Gastrocnemius medialis (tissue), 4 donors: ENCODE measurements around the gene NR6A1. TPM values are rescaled to one million over a fixed set of nuclear protein-coding genes. Genes with fewer than 3 reads are reported as not detected.

Experiments used
- ATAC-seq, 2 donors: fragments of 150-250 bp; one replicate each; pipeline ENCODE4 v1.9.1; 2016
- DNase-seq, 2 donors: peaks; one replicate each; pipeline ENCODE4 v3.0.0-alpha.2; 2019
- H3K27ac ChIP-seq, 4 donors: fragments of 200-600 bp; sonication (generic); 1 replicate in 1 of 4; 2 replicates in 3 of 4; pipeline ENCODE4 v1.5.1; 2016 to 2018; ENCODE audit warnings: mild to moderate bottlenecking in 2 of 4, moderate library complexity in 1 of 4
- H3K27me3 ChIP-seq, 3 donors: fragments of 200-600 bp; sonication (generic) in 2 of 3; 1 replicate in 1 of 3; 2 replicates in 2 of 3; pipeline versions ENCODE4 v1.5.1 to v1.6.0; 2016 to 2019; ENCODE audit warnings: mild to moderate bottlenecking in 1 of 3, moderate library complexity in 1 of 3
- H3K36me3 ChIP-seq, 2 donors: fragments of 200-600 bp; sonication (generic) in 1 of 2; one replicate each; pipeline ENCODE4 v1.5.1; 2017 to 2018
- H3K4me1 ChIP-seq, 2 donors: fragments of 200-600 bp; sonication (generic) in 1 of 2; one replicate each; pipeline ENCODE4 v1.5.1; 2016 to 2017; ENCODE audit warnings: mild to moderate bottlenecking in 2 of 2
- H3K4me3 ChIP-seq, 4 donors: fragments of 200-600 bp; sonication (generic) in 3 of 4; 1 replicate in 1 of 4; 2 replicates in 3 of 4; pipeline ENCODE4 v1.5.1; 2016 to 2019; ENCODE audit warnings: mild to moderate bottlenecking in 2 of 4
- H3K9me3 ChIP-seq, 3 donors: fragments of 200-600 bp; sonication (generic) in 2 of 3; 1 replicate in 1 of 3; 2 replicates in 2 of 3; pipeline ENCODE4 v1.5.1; 2016 to 2019
- POLR2A ChIP-seq, 2 donors: fragments of 450-650 bp; IDR thresholded peaks; one replicate each; pipeline ENCODE4 v1.6.1; 2017; ENCODE audit warnings: antibody characterized with exemption in 2 of 2, mild to moderate bottlenecking in 2 of 2, moderate library complexity in 2 of 2
- in situ Hi-C, 4 donors: fragments of 200-750 bp; cut with MboI; loops; one replicate each; pipeline versions ENCODE4 v1.15.0 to v1.8.0; 2017; ENCODE audit warnings: low sequenced_read_pairs in 4 of 4
- intact Hi-C: fragments of 100-400 bp; cut with DNase I; formaldehyde crosslinking; loops from one replicate; pipeline ENCODE4 v1.15.1; 2023; ENCODE audit warnings: low total_unique reads
- total RNA-seq, 4 donors: library from RNA; depleted of rRNA; stranded (reverse); fragments of >200 nt; gene quantifications; one replicate each; pipeline versions ENCODE4 v1.1.0 to v1.2.3, GENCODE V29; 2016
- TF ChIP-seq, protein P1 (sequence below), 5 experiments: fragments of 450-650 bp in 3 of 5; fragments of 200-600 bp in 2 of 5; sonication (generic) in 2 of 5; IDR thresholded peaks in 4 of 5; conservative IDR thresholded peaks in 1 of 5; 1 replicate in 4 of 5; 2 replicates in 1 of 5; pipeline ENCODE4 v1.5.1; 2016 to 2019; ENCODE audit warnings: antibody characterized with exemption in 5 of 5, mild to moderate bottlenecking in 3 of 5, moderate library complexity in 3 of 5

Gene NR6A1
- total RNA-seq, 4 donors from 2014 or later, result 0.58 to 5.6 (median 2.1) TPM

DNA sequence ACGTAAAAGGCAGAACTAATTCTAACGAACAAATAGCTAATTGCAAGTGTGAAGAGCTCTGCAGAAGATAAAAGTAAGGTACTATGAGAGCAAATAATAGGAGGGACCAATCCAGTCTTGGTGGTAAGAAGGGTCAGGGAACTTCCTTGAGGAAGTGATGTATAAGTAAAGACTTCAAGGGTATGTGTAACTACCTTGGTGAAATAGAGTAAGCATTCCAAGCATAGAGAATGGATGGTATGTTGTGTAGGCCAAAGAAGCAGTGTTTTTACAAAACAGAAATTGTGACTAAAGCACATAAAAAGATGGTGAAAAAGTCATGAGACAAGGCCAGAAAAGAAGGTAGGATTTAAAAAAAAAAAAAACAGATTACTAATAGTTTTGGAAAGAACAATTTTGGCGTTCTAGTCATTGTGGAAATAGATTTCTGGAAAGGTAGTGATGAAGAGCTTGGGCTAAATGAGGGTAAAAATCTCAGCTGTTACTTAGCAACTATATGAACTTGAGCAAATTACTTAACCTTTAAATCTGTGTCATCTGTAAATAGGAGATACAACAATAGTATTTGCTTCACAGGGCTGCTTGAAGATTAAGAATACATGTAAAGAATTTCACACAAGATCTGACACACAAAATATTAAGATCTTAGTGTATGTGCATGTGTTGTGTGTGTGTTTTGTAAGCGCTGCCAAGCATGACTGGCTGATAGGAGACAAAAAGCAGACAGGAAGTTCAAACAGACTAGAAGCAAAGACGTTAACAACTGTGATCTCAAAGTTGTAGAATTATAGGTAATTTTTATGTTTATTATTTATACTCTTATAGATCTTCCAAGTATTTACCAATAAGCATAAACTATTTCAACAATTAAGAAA, 73.5 kb downstream of the NR6A1 start:
- H3K9me3 ChIP-seq, result no peaks in the 10 kb centered on the region
- H3K27me3 ChIP-seq, result no peaks in the 10 kb centered on the region
- no peak overlapping the region for H3K27ac ChIP-seq
- H3K36me3 ChIP-seq, result no peaks in the 10 kb centered on the region
- TF ChIP-seq, protein P1, sequence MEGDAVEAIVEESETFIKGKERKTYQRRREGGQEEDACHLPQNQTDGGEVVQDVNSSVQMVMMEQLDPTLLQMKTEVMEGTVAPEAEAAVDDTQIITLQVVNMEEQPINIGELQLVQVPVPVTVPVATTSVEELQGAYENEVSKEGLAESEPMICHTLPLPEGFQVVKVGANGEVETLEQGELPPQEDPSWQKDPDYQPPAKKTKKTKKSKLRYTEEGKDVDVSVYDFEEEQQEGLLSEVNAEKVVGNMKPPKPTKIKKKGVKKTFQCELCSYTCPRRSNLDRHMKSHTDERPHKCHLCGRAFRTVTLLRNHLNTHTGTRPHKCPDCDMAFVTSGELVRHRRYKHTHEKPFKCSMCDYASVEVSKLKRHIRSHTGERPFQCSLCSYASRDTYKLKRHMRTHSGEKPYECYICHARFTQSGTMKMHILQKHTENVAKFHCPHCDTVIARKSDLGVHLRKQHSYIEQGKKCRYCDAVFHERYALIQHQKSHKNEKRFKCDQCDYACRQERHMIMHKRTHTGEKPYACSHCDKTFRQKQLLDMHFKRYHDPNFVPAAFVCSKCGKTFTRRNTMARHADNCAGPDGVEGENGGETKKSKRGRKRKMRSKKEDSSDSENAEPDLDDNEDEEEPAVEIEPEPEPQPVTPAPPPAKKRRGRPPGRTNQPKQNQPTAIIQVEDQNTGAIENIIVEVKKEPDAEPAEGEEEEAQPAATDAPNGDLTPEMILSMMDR (IDR thresholded peaks at IDR 0.05 in 4 of 5, conservative IDR thresholded peaks at IDR 0.05 in 1 of 5), result no peak
- TF ChIP-seq POLR2A (IDR thresholded peaks at IDR 0.05), result no peak
- no peak for DNase-seq
- intact Hi-C loops, result no loop called here
- H3K4me3 ChIP-seq, result no peak overlapping the region
- ATAC-seq, result no peak
- in situ Hi-C loops, result no loop called here
- no peaks in the 10 kb centered on the region for H3K4me1 ChIP-seq

DNA sequence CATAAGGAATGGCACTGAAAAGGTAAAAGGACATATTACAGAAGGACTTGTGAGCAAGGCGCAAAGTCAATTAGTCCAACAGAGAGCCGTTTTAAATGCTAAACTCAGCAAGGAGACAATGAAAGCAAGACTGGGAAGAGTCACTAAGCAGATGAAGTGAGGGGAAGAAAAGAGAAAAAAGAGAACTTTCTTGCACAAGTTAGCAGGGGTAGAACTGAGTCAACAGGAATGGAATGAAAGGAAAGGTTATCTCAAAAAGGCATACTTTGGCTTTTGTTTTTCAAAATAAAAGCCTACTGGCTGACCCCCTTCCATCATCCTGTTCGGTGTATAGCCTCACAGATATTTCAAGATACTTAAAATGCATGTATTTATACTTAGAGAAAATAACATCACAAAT, 75.0 kb downstream of the NR6A1 start:
- Histone ChIP-seq H3K4me3 (no peak overlapping the region), H3K9me3 (no peaks in the 10 kb centered on the region), H3K4me1 (no peaks in the 10 kb centered on the region), H3K27me3 (no peaks in the 10 kb centered on the region), H3K36me3 (no peaks in the 10 kb centered on the region), H3K27ac (no peak overlapping the region)
- ATAC-seq (no peak), DNase-seq (no peak)
- no peak for TF ChIP-seq POLR2A (IDR thresholded peaks at IDR 0.05)
- TF ChIP-seq, protein P1 (IDR thresholded peaks at IDR 0.05 in 4 of 5, conservative IDR thresholded peaks at IDR 0.05 in 1 of 5), result no peak
- in situ Hi-C loops, result no loop called here
- intact Hi-C loops, result no loop called here

DNA sequence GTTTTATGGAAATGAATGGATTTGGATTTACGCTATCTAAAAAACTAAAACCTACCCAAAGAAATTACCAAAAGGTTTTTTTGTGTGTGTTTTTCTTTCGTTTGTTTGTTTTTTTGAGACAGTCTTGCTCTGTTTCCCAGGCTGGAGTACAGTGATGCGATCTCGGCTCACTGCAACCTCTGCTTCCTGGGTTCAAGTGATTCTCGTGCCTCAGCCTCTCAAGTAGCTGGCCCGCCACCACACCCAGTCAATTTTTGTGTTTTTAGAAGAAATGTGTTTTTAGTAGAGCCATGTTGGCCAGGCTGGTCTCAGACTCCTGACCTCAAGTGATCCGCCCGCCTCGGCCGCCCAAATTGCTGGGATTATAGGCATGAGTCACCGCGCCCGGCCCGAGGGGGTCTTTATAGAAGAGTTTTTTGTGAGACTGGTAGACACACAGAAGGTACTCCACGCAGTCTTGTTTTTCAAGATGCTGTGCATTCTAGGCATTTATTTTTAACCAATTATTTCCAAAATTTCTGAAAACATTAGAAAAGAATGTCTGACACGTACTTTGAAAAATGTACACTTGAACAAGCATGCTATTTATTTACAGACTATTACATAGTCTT, 75.7 kb downstream of the NR6A1 start:
- no peaks in the 10 kb centered on the region for H3K4me1 ChIP-seq
- intact Hi-C loops, result no loop called here
- no peak for TF ChIP-seq POLR2A (IDR thresholded peaks at IDR 0.05)
- TF ChIP-seq, protein P1 (IDR thresholded peaks at IDR 0.05 in 4 of 5, conservative IDR thresholded peaks at IDR 0.05 in 1 of 5), result no peak
- no peaks in the 10 kb centered on the region for H3K9me3 ChIP-seq
- H3K36me3 ChIP-seq, result no peaks in the 10 kb centered on the region
- no peak overlapping the region for H3K4me3 ChIP-seq
- no peak overlapping the region for H3K27ac ChIP-seq
- DNase-seq (no peak), ATAC-seq (no peak)
- in situ Hi-C loops, result no loop called here
- H3K27me3 ChIP-seq, result no peaks in the 10 kb centered on the region

DNA sequence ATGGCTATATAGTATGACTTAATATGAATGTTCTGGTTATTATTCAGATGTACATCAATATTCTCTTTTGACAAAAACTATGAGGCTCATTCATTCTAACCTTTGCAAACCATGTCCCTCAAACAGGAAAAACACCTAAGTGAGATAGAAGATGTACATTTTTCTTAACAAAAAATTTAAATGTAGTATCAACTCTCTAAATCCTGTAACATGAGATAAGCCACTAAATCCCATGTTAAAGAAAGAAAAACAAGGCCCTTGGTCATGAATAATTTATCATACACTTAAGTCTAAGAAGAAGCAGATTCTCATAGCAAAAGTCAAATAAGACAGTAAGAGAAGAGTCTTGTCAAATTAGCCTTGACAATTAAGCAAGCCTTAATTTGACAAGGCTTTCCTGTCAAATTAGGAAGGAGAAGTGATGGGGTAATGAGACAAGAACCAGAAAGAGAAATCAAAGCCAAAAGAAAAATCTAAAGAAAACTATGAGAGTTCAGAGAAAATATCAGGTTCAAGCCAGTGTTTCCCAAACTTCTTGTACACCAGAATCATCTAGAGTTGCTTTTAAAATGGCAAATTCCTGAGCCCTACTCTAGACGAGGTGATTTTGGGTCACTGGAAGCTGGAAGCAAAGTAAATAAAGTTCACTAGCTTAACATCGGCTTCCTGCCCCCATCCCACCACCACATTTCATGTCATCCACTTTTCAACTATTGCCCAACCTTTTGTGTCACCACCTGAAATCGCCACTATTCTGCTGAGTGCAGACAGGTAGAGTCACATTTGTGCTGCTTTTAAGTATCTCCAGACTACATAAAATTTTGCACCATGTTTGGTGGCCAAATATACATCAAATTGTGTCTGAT, 76.5 kb downstream of the NR6A1 start:
- Histone ChIP-seq H3K27ac (no peak overlapping the region), H3K9me3 (no peaks in the 10 kb centered on the region), H3K4me1 (no peaks in the 10 kb centered on the region), H3K4me3 (no peak overlapping the region), H3K27me3 (no peaks in the 10 kb centered on the region), H3K36me3 (no peaks in the 10 kb centered on the region)
- intact Hi-C loops (no loop called here), in situ Hi-C loops (no loop called here)
- ATAC-seq (no peak), DNase-seq (no peak)
- TF ChIP-seq, protein P1 (IDR thresholded peaks at IDR 0.05 in 4 of 5, conservative IDR thresholded peaks at IDR 0.05 in 1 of 5), result no peak
- no peak for TF ChIP-seq POLR2A (IDR thresholded peaks at IDR 0.05)
